CD4-positive, alpha-beta T cell (primary cell): Measurements from ENCODE around the gene PLXNA1. TPM values are rescaled to one million over a fixed set of nuclear protein-coding genes. Genes with fewer than 3 reads are reported as not detected.

Experiments used
- ATAC-seq: fragments of 200-7000 bp; cut with Tn5 transposase; one replicate; pipeline ENCODE4 v1.10.0; 2022; ENCODE audit warnings: mild to moderate bottlenecking; ENCODE audit not compliant: poor library complexity
- CTCF ChIA-PET: fragments of 350-600 bp; sonication (Branson Sonifier 250); formaldehyde crosslinking; loops from one replicate; lab custom pipeline; 2021; ENCODE audit warnings: antibody characterized with exemption, inconsistent platforms; lab: Charles Lee
- POLR2A ChIA-PET: fragments of 350-600 bp; sonication (Branson Sonifier 250); formaldehyde crosslinking; loops from one replicate; lab custom pipeline; 2021; ENCODE audit warnings: antibody characterized with exemption, inconsistent platforms; lab: Charles Lee
- DNase-seq, 14 experiments: peaks; one replicate each; pipeline ENCODE4 v3.0.0-alpha.2; 2013 to 2020; ENCODE audit warnings: mixed read lengths in 2 of 14
- H3K27ac ChIP-seq, 2 donors: one replicate each; pipeline versions ENCODE4 v1.5.1 to v1.7.0; 2013; ENCODE audit warnings: low read length in 2 of 2, low read depth in 1 of 2, mild to moderate bottlenecking in 1 of 2
- H3K27me3 ChIP-seq, 2 experiments: 1 replicate in 1 of 2; 2 replicates in 1 of 2; pipeline versions ENCODE4 v1.6.1 to v1.7.0; 2013; ENCODE audit warnings: low read length in 2 of 2, control low read depth in 1 of 2, mild to moderate bottlenecking in 1 of 2, moderate library complexity in 1 of 2; ENCODE audit not compliant: insufficient read depth in 2 of 2, control insufficient read depth in 1 of 2
- H3K36me3 ChIP-seq: one replicate; pipeline ENCODE4 v1.6.1; 2013; ENCODE audit warnings: low read length, control low read depth; ENCODE audit not compliant: insufficient read depth
- H3K4me1 ChIP-seq: one replicate; pipeline ENCODE4 v1.6.1; 2013; ENCODE audit warnings: low read length, control low read depth; ENCODE audit not compliant: insufficient read depth
- H3K4me3 ChIP-seq: one replicate; pipeline ENCODE4 v1.5.1; 2013; ENCODE audit warnings: mild to moderate bottlenecking, low read length, moderate library complexity
- H3K9me3 ChIP-seq, 2 experiments: 1 replicate in 1 of 2; 2 replicates in 1 of 2; pipeline versions ENCODE4 v1.6.1 to v1.7.0; 2013; ENCODE audit warnings: low read length in 2 of 2, mild to moderate bottlenecking in 2 of 2, control low read depth in 1 of 2, moderate library complexity in 1 of 2; ENCODE audit not compliant: control insufficient read depth in 1 of 2, insufficient read depth in 1 of 2
- H3K27ac Mint-ChIP-seq: one replicate; pipeline ENCODE4 v1.8.0; 2020; ENCODE audit warnings: mixed read lengths
- H3K27me3 Mint-ChIP-seq: one replicate; pipeline ENCODE4 v1.8.0; 2021; ENCODE audit warnings: mixed read lengths
- H3K36me3 Mint-ChIP-seq: one replicate; pipeline ENCODE4 v1.8.0; 2021; ENCODE audit warnings: low read depth, mixed read lengths
- H3K4me1 Mint-ChIP-seq: one replicate; pipeline ENCODE4 v1.8.0; 2021; ENCODE audit warnings: low read depth, mixed read lengths
- H3K4me3 Mint-ChIP-seq: one replicate; pipeline ENCODE4 v1.8.0; 2020; ENCODE audit warnings: mild to moderate bottlenecking, mixed read lengths
- H3K9me3 Mint-ChIP-seq: one replicate; pipeline ENCODE4 v1.8.0; 2020; ENCODE audit warnings: mixed read lengths
- intact Hi-C, 2 experiments: fragments of 100-400 bp; cut with DNase I in 1 of 2; cut with micrococcal nuclease in 1 of 2; formaldehyde crosslinking; loops; one replicate each; pipeline versions ENCODE4 v1.15.1 to v1.9.0; 2023 to 2025; cut with DNase I, micrococcal nuclease
- total RNA-seq, 174 experiments: library from RNA in 2 of 174; stranded (reverse) in 2 of 174; gene quantifications; one replicate each; pipeline ENCODE4 v1.2.3 and lab custom pipeline; 2021 to 2026
- TF ChIP-seq, protein P1 (sequence below): fragments of 200-600 bp; IDR thresholded peaks from one replicate; pipeline ENCODE4 v1.8.0; 2022; ENCODE audit warnings: antibody characterized with exemption, mild to moderate bottlenecking

PLXNA1 gene
- total RNA-seq, 2 experiments from 2014 or later = 9.8 to 10.6 TPM

DNA sequence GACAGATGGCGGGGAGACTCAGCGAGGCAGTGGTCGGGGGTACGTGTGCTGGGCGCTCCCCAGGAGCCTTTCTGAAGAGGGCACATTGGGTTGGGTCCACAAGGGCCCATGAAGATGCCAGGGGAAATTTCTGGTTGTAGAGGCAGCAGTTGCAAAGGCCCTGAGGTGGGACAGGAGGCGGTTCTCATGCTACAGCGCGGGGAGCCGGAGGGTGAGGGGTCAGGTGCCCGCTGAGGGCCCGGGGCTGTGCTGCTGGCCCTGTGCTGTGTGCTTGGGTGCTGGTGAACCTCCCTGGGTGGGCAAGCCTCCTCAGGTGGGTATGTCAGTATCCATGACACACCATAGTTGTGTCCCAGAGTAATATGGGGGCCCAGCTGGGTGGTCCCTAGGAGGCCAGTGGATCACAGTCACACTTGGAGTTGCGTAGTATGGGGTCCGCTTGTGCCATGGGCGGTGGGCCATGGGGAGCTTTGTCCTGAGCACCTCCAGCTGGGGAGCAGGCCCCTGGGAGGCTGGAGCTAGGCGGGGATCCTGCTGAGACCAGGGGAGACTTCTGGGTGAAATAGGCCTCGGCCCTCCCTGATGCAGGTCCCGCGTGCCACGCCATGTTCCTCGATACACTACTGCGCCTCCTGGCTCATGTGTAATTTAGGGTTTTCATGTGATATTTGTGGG is 44.3 kb downstream of the PLXNA1 start:
- ATAC-seq = no peak

DNA sequence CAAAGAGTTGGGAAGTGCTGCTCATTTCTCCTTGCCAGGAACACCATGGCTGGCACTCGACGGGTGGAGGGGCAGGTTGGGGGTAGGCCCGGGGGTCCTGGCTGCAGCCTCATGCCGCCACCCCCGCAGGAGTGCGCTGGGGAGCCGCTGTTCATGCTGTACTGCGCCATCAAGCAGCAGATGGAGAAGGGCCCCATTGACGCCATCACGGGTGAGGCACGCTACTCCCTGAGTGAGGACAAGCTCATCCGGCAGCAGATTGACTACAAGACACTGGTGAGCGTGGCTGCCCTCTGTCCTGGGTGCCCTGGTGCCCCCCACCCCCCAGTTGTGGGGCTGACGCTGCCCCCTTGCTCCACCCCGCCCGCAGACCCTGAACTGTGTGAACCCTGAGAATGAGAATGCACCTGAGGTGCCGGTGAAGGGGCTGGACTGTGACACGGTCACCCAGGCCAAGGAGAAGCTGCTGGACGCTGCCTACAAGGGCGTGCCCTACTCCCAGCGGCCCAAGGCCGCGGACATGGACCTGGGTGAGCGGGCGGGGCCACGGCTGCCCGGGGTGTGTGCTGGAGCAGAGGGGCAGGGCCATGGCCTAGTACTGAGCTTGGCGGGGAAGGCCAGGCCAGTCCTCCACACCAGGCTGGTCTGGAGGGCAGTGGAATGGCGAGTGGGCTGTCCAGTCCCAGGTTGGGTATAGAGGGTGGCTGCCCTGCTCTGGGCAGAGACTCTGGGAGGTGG is 45.1 kb downstream of the PLXNA1 start:
- Histone ChIP-seq H3K4me3 (no peak overlapping the region), H3K4me1 (no peaks in the 10 kb centered on the region), H3K27ac (no peak overlapping the region), H3K36me3 (peaks cover 11% of the 10 kb centered on the region), H3K9me3 (no peaks in the 10 kb centered on the region), H3K27me3 (no peaks in the 10 kb centered on the region)
- Mint-ChIP-seq H3K27ac (no peak overlapping the region), H3K36me3 (peaks cover 16% of the 10 kb centered on the region), H3K9me3 (no peaks in the 10 kb centered on the region), H3K4me3 (no peak overlapping the region), H3K27me3 (no peaks in the 10 kb centered on the region), H3K4me1 (no peaks in the 10 kb centered on the region)
- CTCF ChIA-PET = no interaction called here
- no peak for ATAC-seq
- DNase-seq = no peak
- POLR2A ChIA-PET = no interaction called here
- intact Hi-C loops = no loop called here
- TF ChIP-seq, protein P1, sequence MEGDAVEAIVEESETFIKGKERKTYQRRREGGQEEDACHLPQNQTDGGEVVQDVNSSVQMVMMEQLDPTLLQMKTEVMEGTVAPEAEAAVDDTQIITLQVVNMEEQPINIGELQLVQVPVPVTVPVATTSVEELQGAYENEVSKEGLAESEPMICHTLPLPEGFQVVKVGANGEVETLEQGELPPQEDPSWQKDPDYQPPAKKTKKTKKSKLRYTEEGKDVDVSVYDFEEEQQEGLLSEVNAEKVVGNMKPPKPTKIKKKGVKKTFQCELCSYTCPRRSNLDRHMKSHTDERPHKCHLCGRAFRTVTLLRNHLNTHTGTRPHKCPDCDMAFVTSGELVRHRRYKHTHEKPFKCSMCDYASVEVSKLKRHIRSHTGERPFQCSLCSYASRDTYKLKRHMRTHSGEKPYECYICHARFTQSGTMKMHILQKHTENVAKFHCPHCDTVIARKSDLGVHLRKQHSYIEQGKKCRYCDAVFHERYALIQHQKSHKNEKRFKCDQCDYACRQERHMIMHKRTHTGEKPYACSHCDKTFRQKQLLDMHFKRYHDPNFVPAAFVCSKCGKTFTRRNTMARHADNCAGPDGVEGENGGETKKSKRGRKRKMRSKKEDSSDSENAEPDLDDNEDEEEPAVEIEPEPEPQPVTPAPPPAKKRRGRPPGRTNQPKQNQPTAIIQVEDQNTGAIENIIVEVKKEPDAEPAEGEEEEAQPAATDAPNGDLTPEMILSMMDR = no peak

More for the DNA sequence above, 44.3 kb downstream of the PLXNA1 start:
- ChIA-PET POLR2A (no interaction called here), CTCF (no interaction called here)
- no peak for DNase-seq
- H3K27me3 ChIP-seq = no peaks in the 10 kb centered on the region
- Mint-ChIP-seq H3K36me3 (peaks cover 15% of the 10 kb centered on the region), H3K27me3 (no peaks in the 10 kb centered on the region), H3K4me3 (no peak overlapping the region), H3K9me3 (no peaks in the 10 kb centered on the region), H3K27ac (no peak overlapping the region), H3K4me1 (no peaks in the 10 kb centered on the region)
- H3K9me3 ChIP-seq = no peaks in the 10 kb centered on the region
- no peak overlapping the region for H3K4me3 ChIP-seq
- H3K4me1 ChIP-seq = no peaks in the 10 kb centered on the region
- TF ChIP-seq, protein P1 = no peak
- no peak overlapping the region for H3K27ac ChIP-seq
- peaks cover 11% of the 10 kb centered on the region for H3K36me3 ChIP-seq
- intact Hi-C loops = no loop called here

DNA sequence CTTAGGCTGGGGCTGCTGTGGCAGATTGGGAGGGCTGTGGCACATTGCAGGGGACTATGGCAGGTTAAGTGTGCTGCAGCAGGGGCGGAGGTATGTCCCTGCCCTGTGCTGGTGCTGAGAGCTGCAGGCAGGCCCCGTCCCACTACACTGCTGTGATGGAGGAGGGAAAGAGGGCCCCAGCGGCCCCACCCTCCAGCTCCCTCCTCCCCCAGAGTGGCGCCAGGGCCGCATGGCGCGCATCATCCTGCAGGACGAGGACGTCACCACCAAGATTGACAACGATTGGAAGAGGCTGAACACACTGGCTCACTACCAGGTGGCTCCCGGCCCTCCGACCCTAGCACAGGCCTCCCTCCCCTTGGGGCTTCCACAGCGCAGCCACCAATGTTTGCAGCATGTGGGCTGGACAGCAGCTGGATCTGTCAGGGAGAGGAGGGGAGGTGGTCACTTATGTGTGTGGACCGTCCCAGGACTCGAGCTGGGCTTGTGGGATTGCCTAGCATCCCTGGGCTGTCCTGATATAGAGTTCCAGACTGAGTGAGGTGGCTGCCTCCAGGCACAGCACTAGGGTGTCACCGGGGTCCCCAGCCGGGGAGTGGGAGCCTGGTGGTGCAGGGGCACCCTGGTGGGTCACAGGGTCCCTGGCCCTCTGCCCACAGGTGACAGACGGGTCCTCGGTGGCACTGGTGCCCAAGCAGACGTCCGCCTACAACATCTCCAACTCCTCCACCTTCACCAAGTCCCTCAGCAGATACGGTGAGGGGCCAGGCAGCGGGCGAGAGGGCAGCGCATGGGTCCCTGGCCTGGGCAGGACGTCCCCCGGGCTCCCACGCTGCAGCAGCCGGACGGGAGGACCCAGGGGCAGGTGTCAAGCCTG is 46.1 kb downstream of the PLXNA1 start:
- no peaks in the 10 kb centered on the region for H3K4me1 Mint-ChIP-seq
- H3K9me3 Mint-ChIP-seq = no peaks in the 10 kb centered on the region

More for the DNA sequence above, 46.1 kb downstream of the PLXNA1 start:
- Mint-ChIP-seq H3K36me3 (peaks cover 21% of the 10 kb centered on the region), H3K27ac (no peak overlapping the region), H3K27me3 (no peaks in the 10 kb centered on the region), H3K4me3 (no peak overlapping the region)
- intact Hi-C loops = no loop called here
- Histone ChIP-seq H3K4me1 (no peaks in the 10 kb centered on the region), H3K36me3 (peaks cover 11% of the 10 kb centered on the region), H3K9me3 (no peaks in the 10 kb centered on the region), H3K27ac (no peak overlapping the region), H3K4me3 (no peak overlapping the region), H3K27me3 (no peaks in the 10 kb centered on the region)
- no peak for ATAC-seq
- POLR2A ChIA-PET = no interaction called here
- CTCF ChIA-PET = no interaction called here
- no peak for DNase-seq
- TF ChIP-seq, protein P1 = no peak
